HG02623 (cell line): ENCODE results near the gene HBM.
"Not testable (repeated sequence)": the region's sequence is repeated elsewhere in the genome, so short reads cannot be mapped to it uniquely, and the experiment has no call there.

Experiments
- ATAC-seq: cut with Tn5 transposase; IDR thresholded peaks from one replicate; pipeline ENCODE4 v1.9.1; 2021; ENCODE audit warnings: moderate library complexity; ENCODE audit not compliant: unreplicated experiment

The HBM gene

GRCh38 chr16:165539-166374, at the start of gene HBM:
Gene HBM (plus strand): TSS chr16:165978. CDS start chr16:165998, 20 bp downstream.
- ATAC-seq = no peak

GRCh38 chr16:116015-116414, 49.8 kb upstream of the HBM start:
- ATAC-seq = no peak

GRCh38 chr16:117379-118365, 48.1 kb upstream of the HBM start:
- ATAC-seq = no peak

GRCh38 chr16:118857-119256, 46.9 kb upstream of the HBM start:
- no peak for ATAC-seq

- ATAC-seq = no peak
Observed at GRCh38 chr16:119295-119694, 46.5 kb upstream of the HBM start.

GRCh38 chr16:119835-120491, 45.8 kb upstream of the HBM start:
- no peak for ATAC-seq

GRCh38 chr16:120756-121155, 45.0 kb upstream of the HBM start:
- no peak for ATAC-seq

GRCh38 chr16:122361-122760, 43.4 kb upstream of the HBM start:
- no peak for ATAC-seq

- not testable (repeated sequence) for ATAC-seq
Observed at GRCh38 chr16:123558-124350, 42.0 kb upstream of the HBM start.

- ATAC-seq = no peak
Observed at GRCh38 chr16:125011-125410, 40.8 kb upstream of the HBM start.

- ATAC-seq = no peak
Observed at GRCh38 chr16:129075-129474, 36.7 kb upstream of the HBM start.

- ATAC-seq = no peak
Observed at GRCh38 chr16:130533-131173, 35.1 kb upstream of the HBM start.

GRCh38 chr16:132120-132519, 33.7 kb upstream of the HBM start:
- ATAC-seq = no peak

- no peak for ATAC-seq
Observed at GRCh38 chr16:133716-134115, 32.1 kb upstream of the HBM start.

- ATAC-seq = no peak
Observed at GRCh38 chr16:138049-138417, 27.7 kb upstream of the HBM start.

- ATAC-seq = no peak
Observed at GRCh38 chr16:140175-140857, 25.5 kb upstream of the HBM start.

- ATAC-seq = no peak
Observed at GRCh38 chr16:142405-142967, 23.3 kb upstream of the HBM start.

- no peak for ATAC-seq
Observed at GRCh38 chr16:143047-143446, 22.7 kb upstream of the HBM start.

- no peak for ATAC-seq
Observed at GRCh38 chr16:143456-143855, 22.3 kb upstream of the HBM start.
